AG04450 (cell line): ENCODE measurements around the gene USP12. TPM values are rescaled to one million over a fixed set of nuclear protein-coding genes. Genes with fewer than 3 reads are reported as not detected.
"Not testable (repeated sequence)": the region's sequence is repeated elsewhere in the genome, so short reads cannot be mapped to it uniquely, and the experiment has no call there.

Experiments used
- CTCF ChIA-PET: fragments of 300-600, 350-600 bp; formaldehyde crosslinking; extraction: SDS; loops from one replicate; lab custom pipeline; 2022; ENCODE audit warnings: antibody characterized with exemption, inconsistent platforms; lab: Charles Lee
- POLR2A ChIA-PET: fragments of 350-600 bp; formaldehyde crosslinking; extraction: SDS; loops from one replicate; lab custom pipeline; 2021; ENCODE audit warnings: antibody characterized with exemption, inconsistent platforms; lab: Yijun Ruan, JAX
- DNase-seq: peaks from one replicate; pipeline ENCODE4 v3.0.0-alpha.2; 2011; ENCODE audit warnings: low read depth, low spot score
- H3K27ac ChIP-seq: one replicate; pipeline ENCODE4 v1.5.1; 2012; ENCODE audit warnings: low read depth, low read length, control low read depth
- H3K27me3 ChIP-seq: one replicate; pipeline ENCODE4 v1.6.0; 2012; ENCODE audit warnings: low read length; ENCODE audit not compliant: control insufficient read depth, insufficient read depth
- H3K4me3 ChIP-seq: 2 replicates; pipeline ENCODE4 v1.5.1; 2011; ENCODE audit warnings: mild to moderate bottlenecking, low read depth, low read length, control low read depth
- H3K9me3 ChIP-seq: 2 replicates; pipeline ENCODE4 v1.5.1; 2012; ENCODE audit warnings: low read length; ENCODE audit not compliant: control insufficient read depth, insufficient read depth
- CTCF ChIP-seq: IDR thresholded peaks from 2 replicates; pipeline ENCODE4 v1.5.1; 2011; ENCODE audit warnings: low read depth, low read length, control low read depth, inconsistent platforms
- polyA plus RNA-seq: library from polyadenylated mRNA; depleted of rRNA; stranded (reverse); fragments of >200 nt; gene quantifications from 2 replicates; pipeline ENCODE4 v1.2.3, GENCODE V29; 2011

USP12 gene
- polyA plus RNA-seq, 1 experiment = 18.0 TPM

- H3K4me3 ChIP-seq = no peak overlapping the region
- ChIA-PET CTCF (interaction anchor here (0.9 to 1.4 kb wide), 2 partner anchors 144 to 230 kb away, joined by 4 to 5 read pairs; no protein-coding TSS in a partner anchor), POLR2A (no interaction called here)
- DNase-seq = no peak
- peaks cover 10% of the 10 kb centered on the region for H3K9me3 ChIP-seq
- no peak for TF ChIP-seq CTCF
- H3K27me3 ChIP-seq = no peaks in the 10 kb centered on the region
- no peak overlapping the region for H3K27ac ChIP-seq
Measured at GRCh38 chr13:27128825-27129627, 42.6 kb downstream of the USP12 start.

GRCh38 chr13:27126859-27127258 is 44.8 kb downstream of the USP12 start:
- H3K27me3 ChIP-seq = no peaks in the 10 kb centered on the region
- H3K9me3 ChIP-seq = peaks cover 13% of the 10 kb centered on the region
- ChIA-PET POLR2A (no interaction called here), CTCF (no interaction called here)
- no peak for TF ChIP-seq CTCF
- H3K4me3 ChIP-seq = no peak overlapping the region
- H3K27ac ChIP-seq = no peak overlapping the region
- DNase-seq = no peak

- H3K4me3 ChIP-seq = no peak overlapping the region
- H3K27me3 ChIP-seq = no peaks in the 10 kb centered on the region
- CTCF ChIA-PET = no interaction called here
- TF ChIP-seq CTCF = no peak
- POLR2A ChIA-PET = no interaction called here
- no peak overlapping the region for H3K27ac ChIP-seq
- no peak for DNase-seq
- peaks cover 13% of the 10 kb centered on the region for H3K9me3 ChIP-seq
Measured at GRCh38 chr13:27125357-27126282, 46.0 kb downstream of the USP12 start.

GRCh38 chr13:27124571-27124970 is 47.0 kb downstream of the USP12 start:
- CTCF ChIA-PET = no interaction called here
- POLR2A ChIA-PET = no interaction called here
- DNase-seq = no peak
- TF ChIP-seq CTCF = no peak
- Histone ChIP-seq H3K9me3 (peaks cover 8% of the 10 kb centered on the region), H3K27ac (no peak overlapping the region), H3K4me3 (no peak overlapping the region), H3K27me3 (no peaks in the 10 kb centered on the region)

GRCh38 chr13:27123445-27123844 is 48.2 kb downstream of the USP12 start:
- POLR2A ChIA-PET, DNase-seq, CTCF ChIA-PET, H3K9me3 ChIP-seq, H3K4me3 ChIP-seq, H3K27ac ChIP-seq, H3K27me3 ChIP-seq: not testable (repeated sequence)
